CD4-positive, alpha-beta T cell treated with Interleukin-21 for 1 hour (primary cell): ENCODE data around the gene U2SURP.

Experiments used
- DNase-seq: peaks from one replicate; pipeline ENCODE4 v3.0.0-alpha.2; 2020

U2SURP gene

DNA sequence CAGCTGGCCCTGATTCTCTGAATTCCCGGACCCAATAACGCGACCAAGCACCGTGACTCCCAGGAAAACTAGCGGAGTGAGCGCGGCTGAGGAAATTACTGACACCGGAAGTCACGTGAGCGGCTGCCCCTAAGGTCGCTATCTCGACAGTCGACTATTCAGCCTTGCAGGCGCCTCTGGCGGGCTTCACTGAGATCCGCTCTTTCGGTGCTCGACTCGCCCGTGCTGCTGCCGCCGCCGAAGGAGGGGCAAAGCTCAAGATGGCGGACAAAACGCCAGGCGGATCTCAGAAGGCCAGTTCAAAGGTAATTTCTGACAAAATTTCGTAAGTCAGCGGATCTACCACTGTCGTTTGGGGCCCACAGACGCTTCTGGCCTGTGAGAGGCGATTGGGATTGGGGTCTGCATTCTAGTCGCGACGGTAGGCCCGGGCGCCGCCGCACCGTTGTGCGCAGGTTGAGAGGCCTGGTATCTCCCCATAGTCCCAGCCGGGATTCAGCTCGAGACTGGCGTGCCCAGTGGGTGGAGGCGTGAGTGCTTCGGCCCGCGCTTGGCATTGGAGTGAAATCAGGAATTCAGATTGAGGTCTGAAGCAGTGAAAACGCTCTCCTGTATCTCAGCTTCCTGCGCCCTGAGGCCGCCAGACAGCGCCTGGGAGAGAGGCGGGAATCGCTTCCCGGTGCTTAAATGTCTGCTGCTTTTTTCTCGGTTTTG is at the start of gene U2SURP:
U2SURP (plus strand) TSS at position 202 of the 714 bp plus-strand sequence; CDS start at position 261, 59 bp downstream.
- DNase-seq: peak; percentile 94

DNA sequence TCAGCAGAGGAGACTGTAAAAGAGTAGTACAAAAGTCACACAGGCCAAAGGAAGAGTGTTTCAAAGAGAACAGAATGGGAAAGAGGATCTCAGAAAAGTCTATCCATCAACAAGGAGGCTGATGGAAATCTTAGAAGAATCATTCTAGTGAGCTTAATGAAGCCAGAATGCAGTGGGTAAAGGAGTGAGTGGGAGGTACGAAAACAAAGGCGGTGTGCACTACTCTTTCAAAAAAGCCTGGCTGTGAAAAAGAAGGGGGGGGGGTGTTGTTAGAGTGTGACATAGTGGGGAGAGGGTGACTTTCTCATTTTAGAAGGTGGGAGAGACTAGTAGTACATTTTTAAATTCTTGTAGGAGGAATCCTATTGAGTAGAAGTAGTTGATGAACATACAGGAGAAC is 49.6 kb upstream of the U2SURP start:
- no peak for DNase-seq

DNA sequence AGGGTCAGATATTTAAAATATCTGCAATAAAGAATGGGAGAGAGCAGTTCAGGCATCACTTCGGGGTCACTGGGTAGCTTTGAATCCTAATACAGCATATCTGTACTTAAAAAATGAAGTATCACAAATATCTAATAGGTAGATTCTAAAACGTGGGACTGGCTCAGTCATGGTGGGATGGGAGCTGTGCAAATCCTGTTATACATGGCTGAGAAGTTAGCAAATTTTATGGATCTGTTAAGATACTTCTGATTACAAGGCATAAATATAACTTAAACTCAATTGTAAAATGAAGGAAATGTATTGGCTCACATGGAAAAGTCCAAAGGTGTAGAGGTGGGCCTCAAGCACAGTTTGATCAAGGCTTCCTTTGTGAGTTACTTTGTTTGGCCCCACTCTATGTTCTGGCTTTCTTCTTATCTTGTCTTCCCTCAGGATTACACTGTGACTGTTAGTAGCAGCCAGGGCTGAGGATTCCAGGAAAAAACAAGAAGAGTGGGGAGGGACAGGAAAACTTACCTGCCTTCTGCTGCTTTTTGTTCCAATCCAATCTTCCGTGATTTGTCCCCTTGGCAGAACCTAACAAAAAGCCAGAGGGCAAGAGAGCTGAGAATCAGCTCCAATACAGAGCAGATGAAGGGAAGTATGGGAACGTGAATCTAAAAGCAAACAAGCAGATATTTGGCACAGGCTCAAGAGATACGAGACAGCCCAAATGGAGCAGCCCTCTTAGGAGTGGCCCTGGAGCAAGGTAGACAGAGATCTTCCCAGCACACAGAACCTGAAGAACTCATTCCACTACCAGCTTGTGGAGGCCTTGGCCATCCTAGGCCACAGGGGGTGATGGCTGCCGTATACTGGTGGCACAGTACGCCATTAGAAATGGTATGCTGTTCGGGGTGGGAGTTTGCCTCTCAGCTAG is 48.8 kb upstream of the U2SURP start:
- no peak for DNase-seq

DNA sequence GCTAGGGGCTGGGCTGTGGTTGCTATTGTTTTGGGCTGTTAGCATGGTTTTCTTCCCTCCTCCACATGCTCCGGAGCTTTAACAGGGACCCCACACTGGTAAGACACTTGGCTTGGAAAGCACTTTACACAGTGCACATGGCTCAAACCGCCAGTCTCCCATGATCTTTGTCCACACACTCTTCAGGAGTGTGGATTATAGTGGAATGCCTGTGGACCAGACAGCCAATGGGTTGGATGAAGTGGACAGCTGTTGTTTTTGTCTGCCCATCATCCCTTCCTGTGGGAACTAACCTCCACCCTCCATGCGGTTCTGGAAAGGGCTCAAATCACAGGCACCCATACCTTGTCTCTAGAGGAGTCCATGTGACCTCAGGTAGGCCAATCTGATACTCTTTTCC is 47.9 kb upstream of the U2SURP start:
- no peak for DNase-seq

DNA sequence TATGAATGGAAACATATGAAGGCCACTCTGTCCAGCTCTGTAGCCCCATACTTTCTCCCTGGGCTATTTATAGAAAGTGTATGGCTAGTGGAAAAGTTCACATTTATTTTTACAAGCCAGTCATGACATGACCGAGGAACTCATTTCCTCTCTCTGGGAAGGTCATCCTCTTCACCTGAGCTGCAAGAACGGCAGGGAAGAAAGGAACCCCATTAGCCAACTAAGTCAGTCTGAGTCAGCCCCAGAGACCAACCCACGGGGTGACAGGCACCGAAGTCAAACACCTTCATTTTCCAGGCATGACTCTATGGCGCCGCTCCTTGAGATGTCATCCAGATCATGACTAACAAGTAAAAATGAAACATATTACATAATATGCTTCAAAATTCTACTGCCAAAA is 42.7 kb upstream of the U2SURP start:
- no peak for DNase-seq

DNA sequence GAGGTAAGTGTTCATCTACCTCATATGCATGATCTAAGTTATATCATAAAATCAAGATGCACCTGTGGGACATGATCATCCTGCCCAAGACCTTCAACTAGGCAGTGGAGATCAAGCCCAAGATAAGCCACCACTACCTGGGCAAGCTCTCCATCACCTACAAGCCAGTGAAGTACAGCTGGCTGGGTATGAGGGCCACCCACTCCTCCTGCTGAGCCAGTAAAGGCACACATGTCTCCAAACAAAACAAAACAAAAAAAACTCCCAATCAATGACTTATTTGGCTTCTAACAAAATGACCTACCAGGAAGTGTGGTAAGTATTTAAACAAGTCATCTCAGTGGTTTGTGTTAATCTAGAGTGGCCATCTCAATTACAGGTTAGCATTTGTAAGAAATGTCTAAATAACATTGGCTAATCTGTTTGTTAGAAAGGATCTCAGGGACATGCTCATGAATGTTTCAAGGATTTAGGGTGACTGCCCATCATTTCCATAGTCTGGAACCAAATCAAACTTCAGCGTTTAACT is 41.0 kb upstream of the U2SURP start:
- no peak for DNase-seq

DNA sequence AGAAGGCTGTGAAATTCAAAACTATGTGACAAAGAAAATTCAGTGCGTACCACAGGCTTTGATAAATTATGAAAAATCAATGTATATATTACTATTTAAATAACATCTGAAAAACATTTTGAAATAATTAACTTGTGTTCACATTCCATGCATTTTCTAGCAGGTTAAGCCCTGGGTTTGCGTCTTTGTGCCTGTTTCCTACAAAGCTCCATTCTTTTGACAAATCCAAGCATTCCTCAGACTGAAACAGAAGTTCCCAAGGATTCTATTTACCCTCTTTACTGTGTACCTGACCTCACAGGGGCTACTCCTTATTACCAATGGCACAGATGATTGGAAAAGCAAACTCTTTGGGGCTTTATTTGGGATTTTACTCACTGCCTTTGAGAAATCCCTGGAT is 39.8 kb upstream of the U2SURP start:
- no peak for DNase-seq

DNA sequence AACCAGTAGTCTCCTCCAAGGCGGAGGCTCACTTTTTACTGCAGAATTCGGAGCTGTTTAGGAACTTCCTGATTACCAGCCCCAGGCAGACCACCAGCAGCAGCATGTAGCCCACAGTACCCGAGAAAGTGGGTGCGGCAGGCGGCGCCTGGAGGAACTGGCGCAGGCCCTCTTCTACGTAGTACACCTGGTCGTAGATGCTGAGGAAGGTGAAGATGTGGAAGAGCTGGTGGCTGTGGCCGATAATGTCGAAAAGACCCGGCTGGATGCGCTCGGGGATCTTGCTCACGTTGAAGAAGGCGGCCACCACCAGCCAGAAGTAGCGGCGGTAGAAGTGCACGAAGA is 39.2 kb upstream of the U2SURP start:
- DNase-seq: no peak

DNA sequence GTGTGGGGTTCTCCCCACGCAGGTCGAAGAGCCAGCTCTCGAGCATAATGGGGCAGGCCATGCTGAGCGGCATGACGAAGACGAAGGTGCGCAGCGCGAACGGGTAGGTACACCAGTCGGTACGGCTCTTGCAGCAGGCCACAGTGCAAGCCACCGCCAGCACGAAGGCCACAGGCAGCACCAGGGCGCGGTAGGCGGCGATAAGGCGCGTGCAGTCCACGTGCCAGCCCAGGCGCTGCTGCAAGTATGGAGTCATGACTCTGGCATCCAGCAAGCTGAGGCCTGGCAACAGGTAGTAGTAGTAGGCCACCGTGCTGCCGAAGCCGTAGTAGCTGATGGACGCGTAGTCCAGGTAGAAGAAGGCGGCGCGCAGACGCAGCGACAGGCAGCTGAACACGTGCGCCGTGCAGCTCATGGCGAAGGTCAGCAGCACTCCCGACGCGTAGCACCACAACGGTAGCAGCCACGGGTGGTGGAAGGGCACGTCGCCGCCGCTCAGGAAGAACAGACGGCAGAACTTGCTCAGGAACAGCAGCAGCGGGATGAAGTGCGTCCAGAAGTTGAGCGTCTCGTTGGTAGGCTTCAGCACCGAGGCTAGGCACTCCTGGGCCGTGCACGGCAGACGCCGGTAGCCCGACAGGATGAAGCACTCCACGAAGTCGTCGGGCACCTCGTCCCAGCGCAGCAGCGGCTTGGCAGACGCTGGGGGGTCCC is 38.7 kb upstream of the U2SURP start:
- DNase-seq: no peak

DNA sequence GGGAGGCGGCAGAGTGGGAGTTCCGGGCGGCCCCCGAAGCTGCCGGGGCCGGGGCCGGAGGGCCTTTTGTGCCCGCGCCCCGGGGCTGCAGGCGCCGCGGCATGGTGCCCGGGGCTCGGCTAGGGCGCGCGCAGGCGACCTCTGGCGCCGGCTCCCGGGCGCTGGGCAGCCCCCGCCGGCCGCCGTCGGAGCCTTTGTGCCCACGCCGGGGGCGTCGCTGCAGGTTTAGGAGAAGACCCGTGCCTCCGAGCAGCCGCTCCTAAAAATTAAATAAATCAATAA is 38.2 kb upstream of the U2SURP start:
- DNase-seq: no peak

DNA sequence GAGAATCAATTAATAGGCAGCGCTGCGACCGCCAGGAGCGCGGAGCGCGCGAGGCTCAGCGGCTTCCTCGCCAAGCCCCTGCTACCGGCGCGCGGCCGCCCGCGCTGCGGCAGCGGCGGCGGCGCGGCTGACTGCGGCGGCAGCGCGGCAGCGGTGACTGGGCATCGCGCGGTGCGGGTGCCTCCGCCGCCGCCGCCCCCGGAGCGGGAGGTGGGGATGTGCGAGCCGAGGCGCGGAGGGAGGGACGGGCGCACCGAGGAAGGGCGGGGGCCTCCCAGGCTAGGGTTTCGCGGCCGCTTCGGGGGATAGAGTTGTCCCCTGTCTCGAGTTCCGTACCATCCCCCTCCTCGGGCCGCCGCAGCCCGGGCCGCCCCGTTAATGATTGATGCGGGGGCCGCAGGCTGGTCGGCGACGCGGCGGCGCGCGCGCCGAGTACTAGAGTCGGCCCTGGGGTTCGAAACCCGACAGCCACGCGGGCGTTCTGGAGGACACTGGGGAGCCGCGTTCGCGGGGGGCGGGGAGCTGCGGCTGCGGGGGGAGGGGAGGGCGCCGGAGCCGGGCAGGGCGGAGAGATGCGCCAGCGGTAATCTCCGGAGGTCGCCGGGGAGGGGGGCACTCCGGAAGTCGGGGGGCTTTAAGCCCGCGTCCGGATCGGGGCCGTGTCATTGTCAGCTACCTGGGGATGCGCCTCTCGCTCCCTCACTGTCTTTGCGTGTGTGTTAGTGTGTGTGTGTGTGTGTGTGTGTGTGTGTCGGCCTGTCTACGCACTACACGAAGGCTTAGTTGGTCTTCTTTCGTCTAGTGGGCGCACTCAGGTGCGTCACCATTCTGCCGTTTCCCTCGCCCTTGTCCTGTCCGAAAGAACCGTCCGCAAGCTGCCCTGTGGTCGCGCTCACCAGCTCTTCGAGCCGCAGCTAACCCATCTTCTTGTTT is 37.6 kb upstream of the U2SURP start, which contains the start of gene PAQR9:
PAQR9 (minus strand) TSS at position 159 of the 933 bp plus-strand sequence. CDS start 338 bp downstream, outside the sequence.
- DNase-seq: no peak

DNA sequence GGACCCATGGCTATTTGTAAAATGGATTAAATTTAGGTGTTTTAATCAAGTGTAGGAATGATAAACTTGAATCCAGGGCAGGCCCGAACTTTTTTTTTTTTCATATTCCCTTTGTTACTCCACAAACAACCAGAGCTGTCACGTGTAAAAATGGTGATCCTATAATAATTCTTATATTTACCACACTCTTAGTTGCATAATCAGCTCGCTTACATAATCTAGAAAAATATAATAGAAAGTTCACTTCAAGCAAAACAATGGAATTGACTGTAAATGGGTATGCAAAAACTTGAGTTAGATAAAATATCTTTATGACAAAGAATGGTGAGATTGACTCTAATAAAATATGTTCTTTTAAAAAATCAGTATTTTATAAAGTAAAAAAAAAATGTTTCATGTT is 35.8 kb upstream of the U2SURP start:
- DNase-seq: no peak

DNA sequence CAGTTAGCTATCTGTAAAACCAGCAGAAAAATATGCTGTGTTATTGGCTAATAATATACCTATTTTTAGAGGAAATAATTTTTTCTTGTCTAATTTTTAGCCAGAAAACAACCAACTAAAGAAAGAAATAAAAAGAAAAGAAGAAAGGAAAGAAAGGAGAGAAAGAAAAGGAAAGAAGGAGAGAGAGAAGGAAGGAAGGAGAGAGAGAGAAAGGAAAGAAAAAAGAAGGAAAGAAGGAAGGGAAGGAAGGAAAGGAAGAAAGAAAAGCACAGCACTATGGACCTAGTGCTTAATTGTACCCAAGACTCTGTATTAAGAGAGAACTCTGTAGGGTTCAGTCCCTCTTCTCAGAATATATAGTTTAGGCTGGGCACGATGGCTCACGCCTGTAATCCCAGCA is 34.6 kb upstream of the U2SURP start:
- DNase-seq: no peak

DNA sequence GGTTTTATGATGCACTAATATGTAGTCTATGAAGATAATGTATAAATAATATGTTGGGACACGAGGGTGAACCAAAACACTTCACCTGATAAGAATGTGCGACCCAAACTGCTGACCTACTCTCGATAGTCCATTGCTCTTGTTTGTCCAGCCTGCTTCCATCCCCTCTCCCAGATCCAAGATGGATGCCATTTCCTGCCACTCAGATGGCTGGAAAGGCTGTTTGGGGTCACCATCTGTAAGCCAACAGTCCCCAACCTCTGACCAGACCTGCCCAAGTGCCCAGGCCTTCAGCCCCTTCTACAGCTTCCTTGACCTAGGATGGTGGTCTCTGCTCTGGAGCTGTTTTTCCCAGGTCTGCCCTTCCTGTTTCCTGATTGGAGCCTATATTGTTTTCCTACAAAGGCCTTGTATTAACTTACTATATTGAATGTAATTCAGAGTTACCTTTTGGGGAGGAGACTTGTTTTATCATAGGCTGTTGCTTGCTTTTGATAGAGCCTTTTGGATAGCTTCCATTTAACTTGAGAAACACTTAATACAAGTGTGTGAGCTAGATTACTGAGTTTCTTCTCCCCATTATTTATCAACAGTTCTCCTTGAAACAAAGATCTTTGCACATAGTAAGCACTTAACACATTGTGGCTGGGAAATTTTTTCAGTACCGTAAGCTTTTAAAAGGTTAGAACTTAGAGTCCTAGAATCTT is 32.9 kb upstream of the U2SURP start:
- no peak for DNase-seq

DNA sequence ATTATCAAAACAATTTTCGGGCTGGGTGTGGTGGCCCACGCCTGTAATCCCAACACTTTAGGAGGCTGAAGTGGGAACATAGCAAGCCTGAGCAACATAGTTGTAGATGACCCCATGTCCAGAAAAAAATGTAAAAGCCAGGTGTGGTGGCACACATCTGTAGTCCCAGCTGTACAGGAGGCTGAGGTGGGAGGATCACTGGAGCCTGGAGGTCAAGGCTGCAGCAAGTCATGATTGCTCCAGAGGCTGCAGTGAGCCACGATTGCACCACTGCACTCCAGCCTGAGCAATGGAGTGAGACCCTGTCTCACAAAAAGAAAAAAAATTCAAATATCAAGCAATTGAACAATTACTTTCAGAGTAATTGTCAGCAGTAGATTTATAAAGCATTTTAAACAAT is 29.9 kb upstream of the U2SURP start:
- no peak for DNase-seq

DNA sequence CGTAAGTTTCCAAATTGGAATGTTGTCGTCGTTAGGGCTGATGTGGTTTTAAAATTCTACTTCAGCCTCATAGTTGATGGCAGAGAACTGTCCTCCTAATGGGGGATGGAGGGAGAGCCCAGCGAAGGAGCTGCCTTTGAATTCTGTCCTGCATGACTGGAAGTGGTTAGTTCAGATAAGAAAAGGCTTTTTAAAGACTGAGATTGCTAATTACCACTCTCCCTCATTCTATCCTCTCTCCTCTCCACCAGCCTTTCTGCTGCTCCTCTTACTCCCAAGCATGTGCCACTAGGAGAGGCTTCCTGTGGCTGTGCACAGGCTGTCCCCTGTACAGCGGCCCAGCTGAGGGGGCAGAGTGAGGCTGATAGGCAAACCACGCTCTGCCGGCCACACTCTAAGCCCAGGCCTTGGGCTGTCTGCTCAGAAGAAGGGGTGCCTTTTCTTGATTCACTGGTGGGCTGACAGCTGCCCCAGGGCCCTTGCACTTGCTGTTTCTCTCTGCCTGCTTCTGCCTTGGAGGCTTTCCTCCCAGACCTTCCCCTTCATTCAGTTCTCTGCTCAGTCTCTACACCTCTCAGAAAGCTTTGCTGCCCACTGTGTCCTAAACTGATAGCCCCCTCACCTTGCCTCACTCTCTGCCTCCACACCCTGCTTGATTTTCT is 29.1 kb upstream of the U2SURP start:
- no peak for DNase-seq

DNA sequence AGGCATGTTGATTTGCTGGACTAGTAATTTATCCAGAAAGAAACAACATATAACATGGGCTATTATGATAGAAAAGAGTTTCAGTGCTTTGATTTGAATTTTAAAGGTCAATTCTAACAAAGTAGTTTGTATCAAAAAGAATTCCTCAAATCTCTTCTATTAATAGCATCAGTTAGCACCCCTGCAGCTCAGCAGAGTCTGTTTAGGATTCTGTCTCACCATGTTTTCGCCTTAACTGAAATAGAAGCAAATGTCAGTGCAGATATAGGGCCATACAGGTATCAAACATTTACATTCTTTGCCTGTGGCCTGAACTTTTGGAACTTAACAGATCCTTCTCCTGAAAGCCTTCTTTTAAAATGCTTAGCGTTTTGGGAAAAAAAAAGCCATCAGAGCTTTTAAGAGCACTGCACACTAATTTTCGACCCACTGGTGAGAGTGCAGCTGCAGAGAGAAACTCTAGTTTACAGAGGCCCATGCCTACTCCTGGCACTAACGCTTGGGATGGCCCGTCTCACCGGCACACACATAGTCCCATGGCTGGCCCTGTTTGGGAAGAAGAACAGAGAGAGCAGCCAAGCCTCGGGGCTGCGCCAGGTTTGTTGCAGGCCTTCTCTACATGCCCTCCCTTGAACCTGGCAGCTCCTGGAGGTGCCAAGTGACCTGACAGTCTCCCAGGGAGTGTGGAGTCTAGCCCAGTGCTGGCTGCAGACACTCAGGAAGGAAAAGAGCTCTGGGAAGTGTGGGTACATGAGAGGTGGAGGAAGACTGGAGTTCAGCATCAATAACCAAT is 28.0 kb upstream of the U2SURP start:
- no peak for DNase-seq

DNA sequence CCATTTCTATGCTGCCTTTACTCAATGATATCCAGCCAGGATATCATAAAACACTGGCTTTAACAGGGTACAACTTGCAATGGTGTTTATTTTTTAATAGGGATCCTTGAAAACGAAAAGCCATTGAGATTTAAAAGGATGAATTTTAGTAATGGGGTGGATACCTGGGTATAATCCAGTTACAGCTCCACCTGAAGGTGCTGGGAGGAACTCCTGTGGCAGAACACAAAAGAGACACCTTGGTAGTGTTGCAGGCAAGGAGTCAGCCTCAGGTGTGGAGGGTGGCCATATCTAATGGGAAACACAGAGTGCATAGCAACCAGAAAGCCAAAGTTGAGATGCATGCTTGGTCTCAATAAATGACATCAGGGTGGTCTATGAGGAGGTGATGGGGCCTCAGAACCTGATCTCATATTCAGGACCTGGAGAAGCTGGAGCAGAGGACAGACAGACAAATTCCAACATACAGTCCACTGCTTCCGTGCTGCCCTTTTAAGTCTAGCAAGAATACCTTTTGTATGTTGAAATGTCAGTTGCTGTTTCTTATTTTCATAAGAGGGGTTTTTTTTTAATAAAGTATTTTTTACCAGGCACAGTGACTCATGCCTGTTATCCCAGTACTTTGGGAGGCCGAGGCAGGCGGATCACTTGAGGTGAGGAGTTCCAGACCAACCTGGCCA is 25.9 kb upstream of the U2SURP start:
- no peak for DNase-seq

DNA sequence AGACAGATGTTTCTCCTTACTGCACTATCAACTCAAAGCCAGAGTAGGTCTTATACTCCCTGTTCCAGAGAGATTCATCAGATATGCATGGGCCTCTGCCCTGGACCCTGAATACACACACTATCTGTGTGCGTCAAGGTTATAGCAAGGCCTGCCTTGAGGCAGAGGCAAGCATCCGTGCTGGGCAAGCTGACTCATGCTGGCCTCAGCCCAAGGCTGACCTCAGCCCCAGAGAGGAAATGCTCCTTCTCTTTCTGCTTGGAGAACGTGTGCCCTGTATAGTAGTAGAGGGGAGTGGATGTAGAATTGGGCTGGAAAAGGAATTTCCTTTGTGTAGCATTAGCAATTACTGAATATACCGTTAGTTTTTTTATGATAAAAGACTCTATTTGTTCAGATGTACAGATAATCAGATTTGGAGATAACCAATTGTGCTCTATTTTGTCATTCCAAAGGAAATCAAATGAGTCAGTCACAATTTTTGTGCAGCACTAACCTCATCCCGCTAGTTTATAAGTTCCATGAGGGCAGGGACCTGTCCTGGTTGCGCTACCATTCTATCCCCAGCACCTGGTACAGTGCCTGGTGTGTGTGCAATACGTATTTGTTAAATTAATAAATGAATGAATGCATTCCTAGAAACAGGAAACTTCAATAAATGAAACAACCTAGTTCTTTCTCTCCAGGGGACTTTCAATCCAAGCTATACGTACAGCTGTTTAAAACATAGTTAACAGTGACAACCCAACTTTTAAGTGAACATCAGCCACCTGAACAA is 24.6 kb upstream of the U2SURP start:
- no peak for DNase-seq
